ENCODE results near the gene CACNA1C.

Gene CACNA1C

GRCh38 chr12:2504577-2504976, 451.8 kb downstream of the CACNA1C start:
- peaks cover 42% of the 10 kb centered on the region for H3K27me3 Mint-ChIP-seq
- no peak overlapping the region for H3K4me3 Mint-ChIP-seq
- H3K9me3 Mint-ChIP-seq, result no peaks in the 10 kb centered on the region
- DNase-seq (ENCODE audit: low spot score in 2 of 2) (no peak), ATAC-seq (replicated peaks; ENCODE audit: extremely low read depth, poor library complexity, severe bottlenecking) (no peak)
- H3K27ac Mint-ChIP-seq (ENCODE audit: low read depth), result no peak overlapping the region
- H3K4me1 Mint-ChIP-seq, result peaks cover 7% of the 10 kb centered on the region
- H3K36me3 Mint-ChIP-seq (ENCODE audit: insufficient read depth), result no peaks in the 10 kb centered on the region

- H3K36me3 Mint-ChIP-seq (ENCODE audit: insufficient read depth), result no peaks in the 10 kb centered on the region
- peaks cover 19% of the 10 kb centered on the region for H3K27me3 Mint-ChIP-seq
- H3K27ac Mint-ChIP-seq (ENCODE audit: low read depth), result no peak overlapping the region
- ATAC-seq (replicated peaks; ENCODE audit: extremely low read depth, poor library complexity, severe bottlenecking), result no peak
- no peaks in the 10 kb centered on the region for H3K9me3 Mint-ChIP-seq
- H3K4me3 Mint-ChIP-seq, result no peak overlapping the region
- DNase-seq (ENCODE audit: low spot score in 2 of 2), result no peak
- H3K4me1 Mint-ChIP-seq, result no peaks in the 10 kb centered on the region
Measured at GRCh38 chr12:2507814-2508213, 455.0 kb downstream of the CACNA1C start.

GRCh38 chr12:2509137-2509536, 456.4 kb downstream of the CACNA1C start:
- Mint-ChIP-seq H3K9me3 (no peaks in the 10 kb centered on the region), H3K27ac (ENCODE audit: low read depth) (no peak overlapping the region), H3K4me1 (no peaks in the 10 kb centered on the region), H3K27me3 (peaks cover 9% of the 10 kb centered on the region), H3K36me3 (ENCODE audit: insufficient read depth) (no peaks in the 10 kb centered on the region), H3K4me3 (no peak overlapping the region)
- DNase-seq (ENCODE audit: low spot score in 2 of 2) (no peak), ATAC-seq (replicated peaks; ENCODE audit: extremely low read depth, poor library complexity, severe bottlenecking) (no peak)

GRCh38 chr12:2510045-2510444, 457.3 kb downstream of the CACNA1C start:
- H3K4me3 Mint-ChIP-seq, result no peak overlapping the region
- DNase-seq (ENCODE audit: low spot score in 2 of 2) (no peak), ATAC-seq (replicated peaks; ENCODE audit: extremely low read depth, poor library complexity, severe bottlenecking) (no peak)
- H3K9me3 Mint-ChIP-seq, result no peaks in the 10 kb centered on the region
- H3K27me3 Mint-ChIP-seq, result no peaks in the 10 kb centered on the region
- no peaks in the 10 kb centered on the region for H3K36me3 Mint-ChIP-seq (ENCODE audit: insufficient read depth)
- H3K27ac Mint-ChIP-seq (ENCODE audit: low read depth), result no peak overlapping the region
- H3K4me1 Mint-ChIP-seq, result no peaks in the 10 kb centered on the region

- peaks cover 18% of the 10 kb centered on the region for H3K27me3 Mint-ChIP-seq
- no peak overlapping the region for H3K27ac Mint-ChIP-seq (ENCODE audit: low read depth)
- DNase-seq (ENCODE audit: low spot score in 2 of 2), result no peak
- no peak overlapping the region for H3K4me3 Mint-ChIP-seq
- H3K4me1 Mint-ChIP-seq, result no peaks in the 10 kb centered on the region
- H3K9me3 Mint-ChIP-seq, result no peaks in the 10 kb centered on the region
- H3K36me3 Mint-ChIP-seq (ENCODE audit: insufficient read depth), result no peaks in the 10 kb centered on the region
- no peak for ATAC-seq (replicated peaks; ENCODE audit: extremely low read depth, poor library complexity, severe bottlenecking)
Measured at GRCh38 chr12:2513141-2514037, 460.6 kb downstream of the CACNA1C start.

GRCh38 chr12:2514038-2514340, 461.2 kb downstream of the CACNA1C start:
- no peak for DNase-seq (ENCODE audit: low spot score in 2 of 2)
- Mint-ChIP-seq H3K4me3 (no peak overlapping the region), H3K36me3 (ENCODE audit: insufficient read depth) (no peaks in the 10 kb centered on the region), H3K27ac (ENCODE audit: low read depth) (no peak overlapping the region), H3K27me3 (peaks cover 18% of the 10 kb centered on the region), H3K9me3 (no peaks in the 10 kb centered on the region), H3K4me1 (no peaks in the 10 kb centered on the region)
- ATAC-seq (replicated peaks; ENCODE audit: extremely low read depth, poor library complexity, severe bottlenecking), result no peak

- Mint-ChIP-seq H3K36me3 (ENCODE audit: insufficient read depth) (no peaks in the 10 kb centered on the region), H3K4me1 (no peaks in the 10 kb centered on the region), H3K27ac (ENCODE audit: low read depth) (no peak overlapping the region), H3K4me3 (no peak overlapping the region), H3K9me3 (no peaks in the 10 kb centered on the region), H3K27me3 (peaks cover 55% of the 10 kb centered on the region)
- DNase-seq (ENCODE audit: low spot score in 2 of 2) (no peak), ATAC-seq (replicated peaks; ENCODE audit: extremely low read depth, poor library complexity, severe bottlenecking) (no peak)
Measured at GRCh38 chr12:2520722-2521246, 468.0 kb downstream of the CACNA1C start.

- no peak for DNase-seq (ENCODE audit: low spot score in 2 of 2)
- no peak for ATAC-seq (replicated peaks; ENCODE audit: extremely low read depth, poor library complexity, severe bottlenecking)
- no peaks in the 10 kb centered on the region for H3K9me3 Mint-ChIP-seq
- H3K27me3 Mint-ChIP-seq, result peaks cover 55% of the 10 kb centered on the region
- no peaks in the 10 kb centered on the region for H3K36me3 Mint-ChIP-seq (ENCODE audit: insufficient read depth)
- H3K4me1 Mint-ChIP-seq, result no peaks in the 10 kb centered on the region
- no peak overlapping the region for H3K4me3 Mint-ChIP-seq
- no peak overlapping the region for H3K27ac Mint-ChIP-seq (ENCODE audit: low read depth)
Measured at GRCh38 chr12:2523317-2523716, 470.5 kb downstream of the CACNA1C start.

- H3K27ac Mint-ChIP-seq (ENCODE audit: low read depth), result no peak overlapping the region
- ATAC-seq (replicated peaks; ENCODE audit: extremely low read depth, poor library complexity, severe bottlenecking), result no peak
- H3K4me3 Mint-ChIP-seq, result no peak overlapping the region
- no peaks in the 10 kb centered on the region for H3K4me1 Mint-ChIP-seq
- no peak for DNase-seq (ENCODE audit: low spot score in 2 of 2)
- H3K9me3 Mint-ChIP-seq, result no peaks in the 10 kb centered on the region
- peaks cover 60% of the 10 kb centered on the region for H3K27me3 Mint-ChIP-seq
- no peaks in the 10 kb centered on the region for H3K36me3 Mint-ChIP-seq (ENCODE audit: insufficient read depth)
Measured at GRCh38 chr12:2523844-2524243, 471.1 kb downstream of the CACNA1C start.

GRCh38 chr12:2526371-2526770, 473.6 kb downstream of the CACNA1C start:
- H3K36me3 Mint-ChIP-seq (ENCODE audit: insufficient read depth), result no peaks in the 10 kb centered on the region
- no peak overlapping the region for H3K4me3 Mint-ChIP-seq
- no peak overlapping the region for H3K27ac Mint-ChIP-seq (ENCODE audit: low read depth)
- no peaks in the 10 kb centered on the region for H3K9me3 Mint-ChIP-seq
- DNase-seq (ENCODE audit: low spot score in 2 of 2), result no peak
- no peaks in the 10 kb centered on the region for H3K4me1 Mint-ChIP-seq
- H3K27me3 Mint-ChIP-seq, result peaks cover 59% of the 10 kb centered on the region
- no peak for ATAC-seq (replicated peaks; ENCODE audit: extremely low read depth, poor library complexity, severe bottlenecking)

- H3K27ac Mint-ChIP-seq (ENCODE audit: low read depth), result no peak overlapping the region
- ATAC-seq (replicated peaks; ENCODE audit: extremely low read depth, poor library complexity, severe bottlenecking), result no peak
Measured at GRCh38 chr12:2528001-2528400, 475.2 kb downstream of the CACNA1C start.

GRCh38 chr12:2529807-2530206, 477.0 kb downstream of the CACNA1C start:
- DNase-seq (ENCODE audit: low spot score in 2 of 2) (no peak), ATAC-seq (replicated peaks; ENCODE audit: extremely low read depth, poor library complexity, severe bottlenecking) (no peak)
- Mint-ChIP-seq H3K36me3 (ENCODE audit: insufficient read depth) (no peaks in the 10 kb centered on the region), H3K27me3 (peaks cover 47% of the 10 kb centered on the region), H3K9me3 (no peaks in the 10 kb centered on the region), H3K4me3 (no peak overlapping the region), H3K4me1 (no peaks in the 10 kb centered on the region), H3K27ac (ENCODE audit: low read depth) (no peak overlapping the region)

More at GRCh38 chr12:2528001-2528400, 475.2 kb downstream of the CACNA1C start:
- Mint-ChIP-seq H3K4me1 (no peaks in the 10 kb centered on the region), H3K4me3 (no peak overlapping the region), H3K36me3 (ENCODE audit: insufficient read depth) (no peaks in the 10 kb centered on the region), H3K9me3 (no peaks in the 10 kb centered on the region), H3K27me3 (peaks cover 60% of the 10 kb centered on the region)
- DNase-seq (ENCODE audit: low spot score in 2 of 2), result no peak

GRCh38 chr12:2531371-2531770, 478.6 kb downstream of the CACNA1C start:
- H3K4me3 Mint-ChIP-seq, result no peak overlapping the region
- no peaks in the 10 kb centered on the region for H3K9me3 Mint-ChIP-seq
- ATAC-seq (replicated peaks; ENCODE audit: extremely low read depth, poor library complexity, severe bottlenecking) (no peak), DNase-seq (ENCODE audit: low spot score in 2 of 2) (no peak)
- peaks cover 32% of the 10 kb centered on the region for H3K27me3 Mint-ChIP-seq
- no peaks in the 10 kb centered on the region for H3K4me1 Mint-ChIP-seq
- no peaks in the 10 kb centered on the region for H3K36me3 Mint-ChIP-seq (ENCODE audit: insufficient read depth)
- no peak overlapping the region for H3K27ac Mint-ChIP-seq (ENCODE audit: low read depth)
